Thyroid gland (tissue), 4 donors: ENCODE measurements around the gene WARS2. TPM values are rescaled to one million over a fixed set of nuclear protein-coding genes. Genes with fewer than 3 reads are reported as not detected.

Experiments
- DNase-seq, 2 donors: peaks; one replicate each; pipeline ENCODE4 v3.0.0-alpha.2; 2019
- H3K27ac ChIP-seq, 3 donors: fragments of 200-600 bp; sonication (generic); 1 replicate in 2 of 3; 2 replicates in 1 of 3; pipeline ENCODE4 v1.5.1; 2016 to 2019; ENCODE audit warnings: mild to moderate bottlenecking in 1 of 3, moderate library complexity in 1 of 3
- H3K27me3 ChIP-seq: fragments of 200-600 bp; sonication (generic); one replicate; pipeline ENCODE4 v1.5.1; 2019
- H3K36me3 ChIP-seq, 2 donors: fragments of 200-600 bp; sonication (generic); one replicate each; pipeline ENCODE4 v1.5.1; 2016 to 2019
- H3K4me1 ChIP-seq, 2 donors: fragments of 200-600 bp; sonication (generic); one replicate each; pipeline ENCODE4 v1.5.1; 2017 to 2019
- H3K4me3 ChIP-seq, 3 donors: fragments of 200-600 bp; sonication (generic); replicated peaks in 1 of 3; 1 replicate in 2 of 3; 2 replicates in 1 of 3; pipeline ENCODE4 v1.5.1; 2016; ENCODE audit warnings: mild to moderate bottlenecking in 1 of 3
- H3K9me3 ChIP-seq: fragments of 200-600 bp; sonication (generic); one replicate; pipeline ENCODE4 v1.5.1; 2017
- CTCF ChIP-seq, 6 experiments: fragments of 200-600 bp in 3 of 6; fragments of 450-650 bp in 3 of 6; sonication (generic) in 3 of 6; IDR thresholded peaks; one replicate each; pipeline ENCODE4 v1.5.1; 2016 to 2019; ENCODE audit warnings: antibody characterized with exemption in 6 of 6, mild to moderate bottlenecking in 2 of 6, inconsistent platforms in 1 of 6, moderate library complexity in 1 of 6
- POLR2A ChIP-seq, 2 donors: fragments of 450-650 bp; IDR thresholded peaks; one replicate each; pipeline ENCODE4 v1.6.1; 2017; ENCODE audit warnings: antibody characterized with exemption in 2 of 2, mild to moderate bottlenecking in 2 of 2, moderate library complexity in 1 of 2
- WGBS, 2 donors: methylation state at CpG; one replicate each; pipeline ENCODE4 v1.1.5; 2017; 5-methylcytosine and 5-hydroxymethylcytosine counted together
- intact Hi-C: fragments of 100-400 bp; cut with DNase I; formaldehyde crosslinking; loops from one replicate; pipeline ENCODE4 v1.15.1; 2023
- total RNA-seq, 4 donors: library from RNA; depleted of rRNA; stranded (reverse); fragments of >200 nt; gene quantifications; one replicate each; pipeline ENCODE4 v1.2.3, GENCODE V29; 2016

Gene WARS2
- total RNA-seq, 4 donors from 2014 or later, result 21.4 to 35.1 (median 26.2) TPM

GRCh38 chr1:118992868-118993699, 147.4 kb downstream of the WARS2 start:
- Histone ChIP-seq H3K27me3 (peaks cover 93% of the 10 kb centered on the region), H3K4me1 (peaks cover 0 to 2% of the 10 kb centered on the region in 2 donors), H3K36me3 (no peaks in the 10 kb centered on the region), H3K9me3 (no peaks in the 10 kb centered on the region), H3K27ac (no peak overlapping the region), H3K4me3 (no peak overlapping the region)
- 14% methylated on average over 27 to 34 of the region's 53 CpGs for WGBS, 2 donors
- intact Hi-C loops, result loop anchor here (10.0 kb wide), 1 partner anchor 838 kb away; no protein-coding TSS in a partner anchor
- TF ChIP-seq CTCF (IDR thresholded peaks at IDR 0.05) (no peak), POLR2A (IDR thresholded peaks at IDR 0.05) (no peak)
- no peak for DNase-seq

GRCh38 chr1:118992237-118992825, 148.1 kb downstream of the WARS2 start:
- DNase-seq, result no peak
- H3K4me1 ChIP-seq, result peaks cover under 1 to 9% of the 10 kb centered on the region in 2 donors
- peaks cover 93% of the 10 kb centered on the region for H3K27me3 ChIP-seq
- H3K36me3 ChIP-seq, result no peaks in the 10 kb centered on the region
- H3K27ac ChIP-seq, result no peak overlapping the region
- H3K9me3 ChIP-seq, result no peaks in the 10 kb centered on the region
- 16 to 22% methylated on average over 22 of the region's 22 CpGs for WGBS, 2 donors
- H3K4me3 ChIP-seq, result no peak overlapping the region
- no peak for TF ChIP-seq POLR2A (IDR thresholded peaks at IDR 0.05)
- no peak for TF ChIP-seq CTCF (IDR thresholded peaks at IDR 0.05)
- intact Hi-C loops, result loop anchor here (10.0 kb wide), 1 partner anchor 838 kb away; no protein-coding TSS in a partner anchor

- intact Hi-C loops, result loop anchor here (10.0 kb wide), 1 partner anchor 837 kb away; no protein-coding TSS in a partner anchor
- no peak for DNase-seq
- 19 to 23% methylated on average over 4 of the region's 4 CpGs for WGBS, 2 donors
- TF ChIP-seq CTCF (IDR thresholded peaks at IDR 0.05) (no peak), POLR2A (IDR thresholded peaks at IDR 0.05) (no peak)
- H3K4me3 ChIP-seq, result no peak overlapping the region
- H3K4me1 ChIP-seq, result peaks cover 5 to 10% of the 10 kb centered on the region in 2 donors
- peaks cover 93% of the 10 kb centered on the region for H3K27me3 ChIP-seq
- no peak overlapping the region for H3K27ac ChIP-seq
- H3K36me3 ChIP-seq, result no peaks in the 10 kb centered on the region
- no peaks in the 10 kb centered on the region for H3K9me3 ChIP-seq
Measured at GRCh38 chr1:118991448-118991847, 149.0 kb downstream of the WARS2 start.

GRCh38 chr1:118990513-118991152, 149.8 kb downstream of the WARS2 start:
- TF ChIP-seq POLR2A (IDR thresholded peaks at IDR 0.05) (no peak), CTCF (IDR thresholded peaks at IDR 0.05) (no peak)
- Histone ChIP-seq H3K27me3 (peaks cover 96% of the 10 kb centered on the region), H3K27ac (no peak overlapping the region), H3K9me3 (no peaks in the 10 kb centered on the region), H3K4me3 (no peak overlapping the region), H3K36me3 (no peaks in the 10 kb centered on the region), H3K4me1 (peaks cover 5 to 11% of the 10 kb centered on the region in 2 donors)
- no peak for DNase-seq
- WGBS, 2 donors, result 45 to 49% methylated on average over 8 of the region's 8 CpGs
- intact Hi-C loops, result loop anchor here (10.0 kb wide), 1 partner anchor 836 kb away; no protein-coding TSS in a partner anchor
